Erythroblast (primary cell): Measurements from ENCODE around the gene DOCK8.
"Not testable (repeated sequence)": the region's sequence is repeated elsewhere in the genome, so short reads cannot be mapped to it uniquely, and the experiment has no call there.

Experiments used
- DNase-seq, 2 experiments: peaks; one replicate each; lab custom pipeline; 2025; lab: John Stamatoyannopoulos, UW
- GATA1 ChIP-seq: IDR thresholded peaks from 2 replicates; pipeline ENCODE4 v1.6.1; 2011; ENCODE audit warnings: low read depth, mild to moderate bottlenecking, control low read depth, low read length, moderate library complexity
- POLR2A ChIP-seq: IDR thresholded peaks from 2 replicates; pipeline ENCODE4 v1.6.1; 2011; ENCODE audit warnings: mild to moderate bottlenecking, low read length

The DOCK8 gene

GRCh38 chr9:217950-218349 is 3.3 kb downstream of the DOCK8 start:
- no peak for DNase-seq
- TF ChIP-seq POLR2A (no peak), GATA1 (no peak)

GRCh38 chr9:219036-219435 is 4.4 kb downstream of the DOCK8 start:
- not testable (repeated sequence) for DNase-seq

GRCh38 chr9:219670-220365 is 5.2 kb downstream of the DOCK8 start:
- TF ChIP-seq POLR2A = no peak
- no peak for TF ChIP-seq GATA1
- DNase-seq = no peak

- TF ChIP-seq POLR2A = no peak
- TF ChIP-seq GATA1 = no peak
- DNase-seq = no peak
Observed at GRCh38 chr9:221989-222776, 7.5 kb downstream of the DOCK8 start.

GRCh38 chr9:223152-223551 is 8.5 kb downstream of the DOCK8 start:
- no peak for DNase-seq
- TF ChIP-seq GATA1 (no peak), POLR2A (no peak)

- no peak for DNase-seq
- TF ChIP-seq POLR2A = no peak
- TF ChIP-seq GATA1 = no peak
Observed at GRCh38 chr9:224026-224425, 9.4 kb downstream of the DOCK8 start.

GRCh38 chr9:224582-225520 is 10.2 kb downstream of the DOCK8 start:
- TF ChIP-seq GATA1 = no peak
- TF ChIP-seq POLR2A = no peak

GRCh38 chr9:227860-228259 is 13.2 kb downstream of the DOCK8 start:
- no peak for TF ChIP-seq GATA1
- no peak for TF ChIP-seq POLR2A
- DNase-seq = no peak

More at GRCh38 chr9:224582-225520, 10.2 kb downstream of the DOCK8 start:
- peak in 1 of 2 experiments; percentile 36 for DNase-seq

- TF ChIP-seq POLR2A (no peak), GATA1 (no peak)
- DNase-seq = no peak
Observed at GRCh38 chr9:228929-229695, 14.4 kb downstream of the DOCK8 start.

- not testable (repeated sequence) for DNase-seq
Observed at GRCh38 chr9:231625-232024, 17.0 kb downstream of the DOCK8 start.

GRCh38 chr9:233708-234107 is 19.0 kb downstream of the DOCK8 start:
- not testable (repeated sequence) for DNase-seq

- no peak for DNase-seq
- TF ChIP-seq GATA1 (no peak), POLR2A (no peak)
Observed at GRCh38 chr9:237141-237857, 22.6 kb downstream of the DOCK8 start.
